ENCODE data around the gene SDF2L1.
"Not testable (repeated sequence)": the region's sequence is repeated elsewhere in the genome, so short reads cannot be mapped to it uniquely, and the experiment has no call there.

Gene SDF2L1

DNA sequence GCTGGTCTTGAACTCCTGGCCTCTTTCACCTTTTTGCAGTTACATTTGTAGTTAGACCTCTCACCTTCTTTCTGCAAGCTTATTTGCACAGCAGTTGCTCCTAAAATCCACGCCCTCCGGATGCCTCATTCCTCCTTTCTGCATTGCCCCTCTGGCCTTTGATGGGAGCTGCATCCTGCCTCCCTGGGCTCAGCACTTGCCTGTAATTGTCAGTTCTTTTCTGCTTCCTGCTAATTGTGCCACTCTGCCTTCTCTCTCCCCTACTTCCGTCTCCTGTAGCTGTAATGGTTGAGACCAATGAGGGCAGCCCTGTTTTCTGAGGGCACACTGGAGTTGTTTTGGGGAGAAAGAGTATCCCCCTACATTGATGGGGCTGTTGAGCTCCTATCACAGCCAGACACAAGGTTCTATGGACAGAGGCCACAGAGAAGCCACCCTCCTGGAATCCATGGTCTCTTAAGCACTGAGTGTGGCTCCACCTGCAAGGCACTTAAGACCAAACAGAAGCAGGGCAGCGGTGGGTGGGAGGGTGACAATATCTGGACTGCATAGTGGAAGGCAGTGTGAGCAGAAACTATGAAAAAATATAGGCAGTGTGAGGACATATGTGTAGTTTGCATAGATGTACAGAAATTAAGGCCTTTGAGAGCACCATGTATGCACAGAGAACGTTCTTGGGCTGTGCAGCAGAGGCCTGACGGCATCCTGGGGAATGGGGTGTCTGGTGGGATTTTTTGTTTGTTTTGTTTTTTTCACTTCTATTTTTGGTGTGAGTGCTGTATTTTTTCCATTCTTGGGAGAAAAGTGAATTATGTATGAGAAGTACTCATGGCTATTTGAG, 42.8 kb upstream of the SDF2L1 start:
- TF ChIP-seq, protein P1, sequence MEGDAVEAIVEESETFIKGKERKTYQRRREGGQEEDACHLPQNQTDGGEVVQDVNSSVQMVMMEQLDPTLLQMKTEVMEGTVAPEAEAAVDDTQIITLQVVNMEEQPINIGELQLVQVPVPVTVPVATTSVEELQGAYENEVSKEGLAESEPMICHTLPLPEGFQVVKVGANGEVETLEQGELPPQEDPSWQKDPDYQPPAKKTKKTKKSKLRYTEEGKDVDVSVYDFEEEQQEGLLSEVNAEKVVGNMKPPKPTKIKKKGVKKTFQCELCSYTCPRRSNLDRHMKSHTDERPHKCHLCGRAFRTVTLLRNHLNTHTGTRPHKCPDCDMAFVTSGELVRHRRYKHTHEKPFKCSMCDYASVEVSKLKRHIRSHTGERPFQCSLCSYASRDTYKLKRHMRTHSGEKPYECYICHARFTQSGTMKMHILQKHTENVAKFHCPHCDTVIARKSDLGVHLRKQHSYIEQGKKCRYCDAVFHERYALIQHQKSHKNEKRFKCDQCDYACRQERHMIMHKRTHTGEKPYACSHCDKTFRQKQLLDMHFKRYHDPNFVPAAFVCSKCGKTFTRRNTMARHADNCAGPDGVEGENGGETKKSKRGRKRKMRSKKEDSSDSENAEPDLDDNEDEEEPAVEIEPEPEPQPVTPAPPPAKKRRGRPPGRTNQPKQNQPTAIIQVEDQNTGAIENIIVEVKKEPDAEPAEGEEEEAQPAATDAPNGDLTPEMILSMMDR (IDR thresholded peaks at IDR 0.05; ENCODE audit: low read depth, low read length): no peak
- no peak overlapping the region for H3K4me3 ChIP-seq (ENCODE audit: low read depth, low read length)

DNA sequence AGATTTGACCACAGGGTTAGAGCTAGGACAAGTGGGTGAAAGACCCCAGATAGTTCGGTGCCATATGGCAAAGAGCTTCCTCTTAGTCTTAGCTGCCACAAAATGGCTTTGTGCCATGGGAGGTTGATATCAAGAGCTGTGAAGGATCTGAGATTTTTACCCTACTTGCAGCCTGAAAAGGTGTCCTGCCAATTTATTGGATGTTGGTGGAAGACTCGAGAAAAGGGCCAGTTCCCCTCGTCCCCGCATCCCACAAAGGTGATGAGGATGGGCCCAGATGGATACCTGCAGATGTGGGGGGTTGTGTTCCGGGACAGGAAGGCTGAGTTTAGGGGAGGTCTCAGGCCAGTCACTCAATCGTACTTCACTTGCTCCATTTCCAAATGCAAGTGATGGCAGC, 39.5 kb upstream of the SDF2L1 start:
- TF ChIP-seq, protein P1 (IDR thresholded peaks at IDR 0.05; ENCODE audit: low read depth, low read length): no peak

DNA sequence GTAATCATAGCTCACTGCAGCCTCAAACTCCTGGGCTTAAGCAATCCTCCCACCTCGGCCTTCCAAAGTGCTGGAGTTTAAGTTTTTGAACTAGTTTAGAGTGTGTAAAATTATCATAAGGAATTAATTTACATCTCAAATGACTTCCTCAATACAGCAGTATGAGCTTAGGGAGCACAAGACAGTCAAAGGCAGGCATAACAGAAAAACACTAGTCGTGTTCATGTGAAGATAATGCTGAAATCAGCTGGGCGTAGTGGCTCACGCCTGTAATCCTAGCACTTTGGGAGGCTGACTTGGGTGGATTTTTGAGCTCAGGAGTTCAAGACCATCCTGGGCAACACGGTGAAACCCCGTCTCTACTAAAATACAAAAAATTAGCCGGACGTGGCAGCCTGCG, 38.1 kb upstream of the SDF2L1 start:
- TF ChIP-seq, protein P1 (IDR thresholded peaks at IDR 0.05; ENCODE audit: low read depth, low read length): no peak
- H3K4me3 ChIP-seq (ENCODE audit: low read depth, low read length): no peak overlapping the region

More for the DNA sequence above, 39.5 kb upstream of the SDF2L1 start:
- H3K4me3 ChIP-seq (ENCODE audit: low read depth, low read length): no peak overlapping the region

DNA sequence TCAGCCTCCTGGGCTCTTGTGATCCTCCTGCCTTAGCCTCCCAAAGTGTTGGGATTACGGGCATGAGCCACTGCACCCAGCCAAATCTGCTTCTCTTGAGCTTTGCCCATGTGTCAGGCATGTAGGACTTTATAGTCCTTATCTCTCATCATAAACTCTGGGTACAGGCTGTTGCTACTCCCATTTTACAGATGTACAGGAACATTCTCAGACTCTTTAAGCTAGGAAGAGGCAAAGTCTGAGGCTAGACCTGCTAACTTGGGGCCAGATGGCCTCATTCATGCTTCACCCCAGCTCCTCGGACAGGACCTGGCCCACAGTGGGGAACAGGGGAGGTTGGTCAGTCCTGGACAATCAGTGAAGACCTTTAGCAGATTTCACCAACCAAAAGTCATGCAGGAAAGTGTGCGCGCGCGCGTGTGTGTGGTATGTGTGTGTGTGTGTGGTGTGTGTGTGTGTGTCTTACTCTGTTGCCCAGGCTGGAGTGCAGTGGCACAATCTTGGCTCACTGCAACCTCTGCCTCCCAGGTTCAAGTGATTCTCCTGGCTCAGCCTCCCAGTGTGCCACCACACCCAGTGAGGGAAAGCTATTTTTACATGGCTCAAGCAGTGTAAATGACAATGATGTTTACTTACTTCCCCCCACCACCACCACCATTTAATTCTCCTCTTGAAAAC, 36.1 kb upstream of the SDF2L1 start:
- TF ChIP-seq, protein P1 (IDR thresholded peaks at IDR 0.05; ENCODE audit: low read depth, low read length): no peak
- H3K4me3 ChIP-seq (ENCODE audit: low read depth, low read length): no peak overlapping the region

DNA sequence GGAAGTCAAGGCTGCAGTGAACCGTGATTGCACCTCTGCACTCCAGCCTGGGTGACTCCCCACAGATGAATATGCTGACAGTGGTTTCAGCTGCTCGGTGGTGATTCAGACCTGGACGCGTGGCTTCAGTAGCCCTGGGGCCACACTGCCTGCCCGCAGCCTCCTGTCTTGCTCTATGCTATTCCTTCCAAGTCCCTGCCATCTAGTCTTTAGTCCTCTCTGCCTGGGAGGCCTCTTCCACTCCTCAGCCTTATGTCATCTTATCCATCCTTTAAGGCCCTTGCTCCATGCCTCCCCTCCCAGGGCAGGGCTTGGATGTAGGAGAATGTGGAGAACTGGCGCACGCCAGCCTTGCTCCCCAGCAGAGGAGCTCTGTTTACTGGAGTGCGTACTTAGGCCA, 35.3 kb upstream of the SDF2L1 start:
- TF ChIP-seq, protein P1 (IDR thresholded peaks at IDR 0.05; ENCODE audit: low read depth, low read length): no peak

DNA sequence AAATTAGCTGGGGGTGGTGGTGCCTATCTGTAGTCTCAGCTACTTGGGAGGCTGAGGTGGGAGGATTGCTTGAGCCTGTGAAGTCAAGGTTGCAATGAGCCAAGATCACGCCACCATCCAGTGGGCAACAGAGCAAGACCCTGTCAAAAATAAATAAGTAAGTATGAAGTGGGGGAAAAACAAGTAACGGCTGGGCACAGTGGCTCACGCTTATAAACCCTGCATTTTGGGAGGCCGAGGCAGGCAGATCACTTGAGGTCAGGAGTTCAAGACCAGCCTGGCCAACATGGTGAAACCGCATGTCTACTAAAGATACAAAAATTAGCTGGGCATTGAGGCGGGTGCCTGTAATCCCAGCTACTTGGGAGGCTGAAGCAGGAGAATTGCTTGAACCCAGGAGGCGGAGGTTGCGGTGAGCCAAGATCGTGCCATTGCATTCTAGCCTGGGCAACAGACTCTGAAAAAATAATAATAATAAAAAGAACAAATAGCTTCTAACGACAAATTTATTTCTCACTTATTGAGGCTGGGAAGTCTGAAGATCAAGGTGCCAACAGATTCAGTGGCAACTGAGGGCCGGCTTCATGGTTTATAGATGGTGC, 32.4 kb upstream of the SDF2L1 start:
- not testable (repeated sequence) for H3K4me3 ChIP-seq (ENCODE audit: low read depth, low read length)

More for the DNA sequence above, 35.3 kb upstream of the SDF2L1 start:
- no peak overlapping the region for H3K4me3 ChIP-seq (ENCODE audit: low read depth, low read length)

DNA sequence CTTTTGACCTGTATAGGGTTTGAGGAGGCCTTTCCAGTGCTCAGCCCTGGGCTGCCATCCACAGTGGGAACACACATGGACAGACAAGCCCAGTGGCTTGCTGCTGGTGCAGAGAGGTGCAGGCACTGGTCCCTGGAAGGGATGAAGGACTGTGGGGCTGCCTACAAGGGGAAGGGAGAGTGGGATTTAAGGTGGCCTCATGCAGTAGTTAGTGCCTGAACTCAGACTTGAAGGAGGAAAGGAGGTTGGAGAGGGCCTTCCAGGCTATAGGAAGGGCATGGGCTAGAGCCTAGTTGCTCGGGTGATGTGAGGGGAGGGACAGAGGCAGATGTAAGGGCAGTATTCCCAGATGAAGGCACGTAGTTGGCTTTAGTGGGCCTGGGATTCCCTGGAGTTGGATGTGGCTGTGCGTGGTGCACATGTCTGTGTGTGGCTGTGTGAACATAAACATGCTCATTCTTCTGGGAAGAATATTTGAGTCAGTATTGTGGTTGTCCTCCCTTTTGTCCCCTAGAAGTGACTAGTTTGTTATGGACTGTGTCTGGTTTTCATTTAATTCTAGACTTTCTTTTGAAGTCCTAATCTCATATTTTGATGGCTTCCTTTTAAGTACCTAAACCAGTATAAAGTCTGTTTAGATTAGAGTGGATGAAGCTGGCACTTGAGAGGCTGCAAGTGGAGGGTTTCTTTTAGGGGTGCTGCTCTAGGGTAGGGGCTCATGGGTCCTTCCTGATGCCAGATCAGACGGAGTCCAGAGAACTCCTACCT, 30.7 kb upstream of the SDF2L1 start:
- TF ChIP-seq, protein P1 (IDR thresholded peaks at IDR 0.05; ENCODE audit: low read depth, low read length): no peak
- no peak overlapping the region for H3K4me3 ChIP-seq (ENCODE audit: low read depth, low read length)
